ENCODE data around the gene TNKS2.

The TNKS2 gene

DNA sequence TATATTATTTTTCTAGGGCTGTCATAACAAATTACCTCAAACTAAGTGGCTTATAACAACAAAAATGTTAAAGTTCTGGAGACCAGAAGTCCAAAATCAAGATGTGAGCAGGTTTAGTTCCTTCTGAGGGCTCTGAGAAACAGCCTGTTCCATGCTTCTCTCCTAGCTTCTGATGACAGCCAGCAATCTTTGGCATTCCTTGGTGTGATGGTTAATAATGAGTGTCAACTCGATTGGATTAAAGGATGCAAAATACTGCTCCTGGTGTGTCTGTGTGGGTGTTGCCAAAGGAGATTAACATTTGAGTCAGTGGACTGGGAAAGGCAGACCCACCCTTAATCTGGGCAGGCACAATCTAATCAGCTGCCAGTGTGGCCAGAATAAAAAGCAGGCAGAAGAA, 26.3 kb upstream of the TNKS2 start:
- Histone ChIP-seq H3K9me2 (replicated peaks; ENCODE audit: insufficient read depth, low read length) (no peaks in the 10 kb centered on the region), H3K79me2 (ENCODE audit: insufficient read depth, low read length) (no peaks in the 10 kb centered on the region), H3K4me2 (ENCODE audit: low read depth, low read length, poor library complexity, severe bottlenecking) (no peak overlapping the region), H3K9me3 (ENCODE audit: insufficient read depth, low read length) (no peaks in the 10 kb centered on the region), H3K27ac (ENCODE audit: low read depth, low read length) (no peak overlapping the region), H2AFZ (ENCODE audit: low read depth, low read length, severe bottlenecking) (no peak overlapping the region), H3K27me3 (ENCODE audit: low read length) (no peaks in the 10 kb centered on the region), H3K4me3 (ENCODE audit: insufficient read depth, low read length, poor library complexity, severe bottlenecking) (no peak overlapping the region), H4K20me1 (ENCODE audit: low read depth, low read length) (no peaks in the 10 kb centered on the region), H3K36me3 (ENCODE audit: low read length) (no peaks in the 10 kb centered on the region), H3K9ac (ENCODE audit: low read length) (no peak overlapping the region), H3F3A (ENCODE audit: insufficient read depth) (no peaks in the 10 kb centered on the region)
- TF ChIP-seq, protein P1, sequence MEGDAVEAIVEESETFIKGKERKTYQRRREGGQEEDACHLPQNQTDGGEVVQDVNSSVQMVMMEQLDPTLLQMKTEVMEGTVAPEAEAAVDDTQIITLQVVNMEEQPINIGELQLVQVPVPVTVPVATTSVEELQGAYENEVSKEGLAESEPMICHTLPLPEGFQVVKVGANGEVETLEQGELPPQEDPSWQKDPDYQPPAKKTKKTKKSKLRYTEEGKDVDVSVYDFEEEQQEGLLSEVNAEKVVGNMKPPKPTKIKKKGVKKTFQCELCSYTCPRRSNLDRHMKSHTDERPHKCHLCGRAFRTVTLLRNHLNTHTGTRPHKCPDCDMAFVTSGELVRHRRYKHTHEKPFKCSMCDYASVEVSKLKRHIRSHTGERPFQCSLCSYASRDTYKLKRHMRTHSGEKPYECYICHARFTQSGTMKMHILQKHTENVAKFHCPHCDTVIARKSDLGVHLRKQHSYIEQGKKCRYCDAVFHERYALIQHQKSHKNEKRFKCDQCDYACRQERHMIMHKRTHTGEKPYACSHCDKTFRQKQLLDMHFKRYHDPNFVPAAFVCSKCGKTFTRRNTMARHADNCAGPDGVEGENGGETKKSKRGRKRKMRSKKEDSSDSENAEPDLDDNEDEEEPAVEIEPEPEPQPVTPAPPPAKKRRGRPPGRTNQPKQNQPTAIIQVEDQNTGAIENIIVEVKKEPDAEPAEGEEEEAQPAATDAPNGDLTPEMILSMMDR (IDR thresholded peaks at IDR 0.05; ENCODE audit: insufficient read depth, low read length, poor library complexity, severe bottlenecking): no peak
- no peak for TF ChIP-seq EZH2phosphoT487 (conservative IDR thresholded peaks at IDR 0.05; ENCODE audit: low read length)

DNA sequence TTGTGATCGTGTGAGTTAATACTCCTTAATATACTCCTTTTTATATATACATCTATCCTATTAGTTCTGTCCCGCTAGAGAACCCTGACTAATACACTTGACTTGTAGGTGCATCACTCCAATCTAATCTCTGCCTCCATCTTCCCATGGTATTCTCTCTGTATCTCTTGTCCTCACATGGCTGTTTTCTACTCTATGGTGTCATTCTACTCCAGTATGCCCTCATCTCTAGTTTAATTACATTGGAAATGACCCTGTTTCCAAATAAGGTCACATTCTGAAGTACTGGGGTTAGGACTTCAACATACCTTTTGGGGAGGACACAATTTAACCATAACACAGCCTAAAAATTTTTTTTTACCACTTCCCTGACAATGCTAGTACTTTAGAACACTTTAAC, 25.8 kb upstream of the TNKS2 start:
- no peak overlapping the region for H3K4me2 ChIP-seq (ENCODE audit: low read depth, low read length, poor library complexity, severe bottlenecking)

DNA sequence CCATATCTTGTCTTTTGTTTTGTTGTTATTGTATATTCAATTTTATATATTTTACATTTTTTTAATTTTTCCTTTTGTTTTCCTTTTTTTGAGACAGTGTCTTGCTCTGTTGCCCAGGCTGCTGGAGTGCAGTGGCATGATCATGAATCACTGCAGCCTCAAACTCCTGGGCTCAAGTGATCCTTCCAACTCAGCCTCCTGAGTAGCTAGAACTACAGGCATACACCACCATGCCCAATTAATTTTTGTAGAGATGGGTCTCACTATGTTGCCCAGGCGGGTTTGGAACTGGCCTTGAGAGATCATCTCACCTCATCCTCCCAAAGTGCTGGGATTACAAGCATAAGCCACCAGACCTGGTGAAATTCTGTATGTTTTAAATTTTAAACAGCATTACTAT, 25.4 kb upstream of the TNKS2 start:
- Histone ChIP-seq H3K9me2 (replicated peaks; ENCODE audit: insufficient read depth, low read length) (no peaks in the 10 kb centered on the region), H3K9ac (ENCODE audit: low read length) (no peak overlapping the region), H2AFZ (ENCODE audit: low read depth, low read length, severe bottlenecking) (no peak overlapping the region)

More for the DNA sequence above, 25.8 kb upstream of the TNKS2 start:
- H3K4me3 ChIP-seq (ENCODE audit: insufficient read depth, low read length, poor library complexity, severe bottlenecking): no peak overlapping the region
- H3F3A ChIP-seq (ENCODE audit: insufficient read depth): no peaks in the 10 kb centered on the region
- no peaks in the 10 kb centered on the region for H3K27me3 ChIP-seq (ENCODE audit: low read length)
- H3K9ac ChIP-seq (ENCODE audit: low read length): no peak overlapping the region
- H2AFZ ChIP-seq (ENCODE audit: low read depth, low read length, severe bottlenecking): no peak overlapping the region
- no peaks in the 10 kb centered on the region for H3K79me2 ChIP-seq (ENCODE audit: insufficient read depth, low read length)
- no peaks in the 10 kb centered on the region for H3K9me2 ChIP-seq (replicated peaks; ENCODE audit: insufficient read depth, low read length)
- no peaks in the 10 kb centered on the region for H3K9me3 ChIP-seq (ENCODE audit: insufficient read depth, low read length)
- no peaks in the 10 kb centered on the region for H3K36me3 ChIP-seq (ENCODE audit: low read length)
- TF ChIP-seq EZH2phosphoT487 (conservative IDR thresholded peaks at IDR 0.05; ENCODE audit: low read length): no peak
- TF ChIP-seq, protein P1 (IDR thresholded peaks at IDR 0.05; ENCODE audit: insufficient read depth, low read length, poor library complexity, severe bottlenecking): no peak
- H4K20me1 ChIP-seq (ENCODE audit: low read depth, low read length): no peaks in the 10 kb centered on the region
- H3K27ac ChIP-seq (ENCODE audit: low read depth, low read length): no peak overlapping the region

More for the DNA sequence above, 25.4 kb upstream of the TNKS2 start:
- no peaks in the 10 kb centered on the region for H3K27me3 ChIP-seq (ENCODE audit: low read length)
- no peaks in the 10 kb centered on the region for H3K36me3 ChIP-seq (ENCODE audit: low read length)
- H3K27ac ChIP-seq (ENCODE audit: low read depth, low read length): no peak overlapping the region
- H3K79me2 ChIP-seq (ENCODE audit: insufficient read depth, low read length): no peaks in the 10 kb centered on the region
- TF ChIP-seq EZH2phosphoT487 (conservative IDR thresholded peaks at IDR 0.05; ENCODE audit: low read length): no peak
- TF ChIP-seq, protein P1 (IDR thresholded peaks at IDR 0.05; ENCODE audit: insufficient read depth, low read length, poor library complexity, severe bottlenecking): no peak
- H3F3A ChIP-seq (ENCODE audit: insufficient read depth): no peaks in the 10 kb centered on the region
- H3K4me3 ChIP-seq (ENCODE audit: insufficient read depth, low read length, poor library complexity, severe bottlenecking): no peak overlapping the region
- H3K4me2 ChIP-seq (ENCODE audit: low read depth, low read length, poor library complexity, severe bottlenecking): no peak overlapping the region
- no peaks in the 10 kb centered on the region for H3K9me3 ChIP-seq (ENCODE audit: insufficient read depth, low read length)
- H4K20me1 ChIP-seq (ENCODE audit: low read depth, low read length): no peaks in the 10 kb centered on the region

Data from SU-DHL-6 (cell line).